ENCODE results near the gene RFC5. TPM values are rescaled to one million over a fixed set of nuclear protein-coding genes. Genes with fewer than 3 reads are reported as not detected.

RFC5 gene
- total RNA-seq, 2 donors from 2014 or later = 4.0 to 5.8 TPM

DNA sequence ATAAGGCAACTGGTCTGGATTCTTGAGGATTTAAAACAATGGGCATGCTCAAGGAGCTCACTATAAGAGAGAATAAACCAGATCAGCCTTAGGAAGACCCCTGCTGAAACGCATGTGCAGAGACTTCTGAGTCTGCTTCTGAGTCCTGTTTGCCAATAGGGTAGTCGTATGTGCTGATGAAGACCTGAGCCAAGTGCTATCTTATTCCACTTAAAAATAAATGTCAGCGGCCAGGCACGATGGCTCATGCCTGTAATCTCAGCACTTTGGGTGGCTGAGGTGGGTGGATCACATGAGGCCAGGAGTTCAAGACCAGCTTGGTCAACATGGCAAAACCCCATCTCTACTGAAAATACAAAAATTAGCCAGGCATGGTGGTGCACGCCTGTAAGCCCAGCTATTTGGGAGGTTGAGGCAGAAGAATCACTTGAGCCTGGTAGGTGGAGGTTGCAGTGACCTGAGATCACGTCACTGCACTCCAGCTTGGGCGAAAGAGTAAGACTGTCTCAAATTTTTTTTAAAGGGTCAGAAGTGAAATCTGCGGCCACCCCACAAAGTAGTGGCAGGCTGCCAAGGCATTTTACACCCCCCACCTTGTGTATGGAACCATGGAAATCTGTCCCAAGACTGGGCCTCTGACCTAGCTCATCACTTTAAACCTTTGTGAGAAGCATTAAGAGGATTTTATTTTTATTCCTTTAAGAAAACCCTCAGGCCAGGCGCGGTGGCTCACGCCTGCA, 20.3 kb downstream of the RFC5 start:
- TF ChIP-seq, protein P1, sequence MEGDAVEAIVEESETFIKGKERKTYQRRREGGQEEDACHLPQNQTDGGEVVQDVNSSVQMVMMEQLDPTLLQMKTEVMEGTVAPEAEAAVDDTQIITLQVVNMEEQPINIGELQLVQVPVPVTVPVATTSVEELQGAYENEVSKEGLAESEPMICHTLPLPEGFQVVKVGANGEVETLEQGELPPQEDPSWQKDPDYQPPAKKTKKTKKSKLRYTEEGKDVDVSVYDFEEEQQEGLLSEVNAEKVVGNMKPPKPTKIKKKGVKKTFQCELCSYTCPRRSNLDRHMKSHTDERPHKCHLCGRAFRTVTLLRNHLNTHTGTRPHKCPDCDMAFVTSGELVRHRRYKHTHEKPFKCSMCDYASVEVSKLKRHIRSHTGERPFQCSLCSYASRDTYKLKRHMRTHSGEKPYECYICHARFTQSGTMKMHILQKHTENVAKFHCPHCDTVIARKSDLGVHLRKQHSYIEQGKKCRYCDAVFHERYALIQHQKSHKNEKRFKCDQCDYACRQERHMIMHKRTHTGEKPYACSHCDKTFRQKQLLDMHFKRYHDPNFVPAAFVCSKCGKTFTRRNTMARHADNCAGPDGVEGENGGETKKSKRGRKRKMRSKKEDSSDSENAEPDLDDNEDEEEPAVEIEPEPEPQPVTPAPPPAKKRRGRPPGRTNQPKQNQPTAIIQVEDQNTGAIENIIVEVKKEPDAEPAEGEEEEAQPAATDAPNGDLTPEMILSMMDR (IDR thresholded peaks at IDR 0.05) = no peak
- H3K27ac ChIP-seq = no peak overlapping the region
- H3K36me3 ChIP-seq = peaks cover 92% of the 10 kb centered on the region
- no peaks in the 10 kb centered on the region for H3K4me1 ChIP-seq
- no peak for DNase-seq (ENCODE audit: low spot score)
- H3K27me3 ChIP-seq = no peaks in the 10 kb centered on the region
- H3K9me3 ChIP-seq = no peaks in the 10 kb centered on the region
- H3K4me3 ChIP-seq = no peak overlapping the region

DNA sequence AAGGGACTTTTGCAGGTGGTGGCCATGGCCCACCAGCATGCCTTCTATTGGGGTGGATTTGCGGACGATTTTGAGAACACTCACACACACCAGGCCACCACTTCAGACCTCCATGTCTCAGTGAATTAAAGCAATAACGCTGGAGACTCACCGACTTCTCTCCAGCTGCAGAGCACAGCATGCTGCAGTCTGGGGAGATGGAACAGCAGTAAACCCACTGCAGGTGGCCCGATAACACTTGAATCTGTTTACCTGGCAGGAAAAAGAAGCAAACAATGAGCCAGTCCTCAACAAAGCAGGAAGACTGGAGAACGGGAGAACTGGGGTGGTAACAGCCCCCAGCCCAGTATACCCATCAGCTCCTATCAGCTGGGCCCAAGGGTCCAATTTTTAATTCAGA, 21.6 kb downstream of the RFC5 start:
- Histone ChIP-seq H3K9me3 (no peaks in the 10 kb centered on the region), H3K27me3 (no peaks in the 10 kb centered on the region), H3K4me1 (no peaks in the 10 kb centered on the region), H3K36me3 (peaks cover 92% of the 10 kb centered on the region), H3K4me3 (no peak overlapping the region), H3K27ac (no peak overlapping the region)
- no peak for DNase-seq (ENCODE audit: low spot score)
- TF ChIP-seq, protein P1 (IDR thresholded peaks at IDR 0.05) = no peak

DNA sequence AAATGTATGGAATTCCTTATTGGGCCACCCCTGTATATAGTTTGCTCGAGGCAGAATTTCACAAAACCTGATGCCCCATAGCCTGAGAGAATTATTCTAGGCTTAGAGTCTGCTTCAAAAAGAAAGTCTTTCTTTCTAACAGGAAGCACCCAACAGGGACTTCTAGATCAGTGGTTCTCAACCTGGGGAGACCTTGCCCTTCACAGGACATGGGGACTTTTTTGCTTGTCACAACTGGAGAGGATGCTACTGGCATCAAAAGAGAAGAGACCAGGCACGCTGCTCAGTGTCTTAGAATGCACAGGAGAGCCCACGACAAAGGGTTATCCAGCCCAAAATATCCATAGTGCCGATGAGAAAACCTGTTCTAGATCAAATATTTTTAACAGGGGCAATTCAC, 25.6 kb downstream of the RFC5 start:
- H3K36me3 ChIP-seq = peaks cover 54% of the 10 kb centered on the region
- H3K4me3 ChIP-seq = no peak overlapping the region
- no peaks in the 10 kb centered on the region for H3K9me3 ChIP-seq
- TF ChIP-seq, protein P1 (IDR thresholded peaks at IDR 0.05) = no peak
- no peaks in the 10 kb centered on the region for H3K27me3 ChIP-seq
- no peak for DNase-seq (ENCODE audit: low spot score)
- H3K27ac ChIP-seq = no peak overlapping the region
- H3K4me1 ChIP-seq = no peaks in the 10 kb centered on the region

DNA sequence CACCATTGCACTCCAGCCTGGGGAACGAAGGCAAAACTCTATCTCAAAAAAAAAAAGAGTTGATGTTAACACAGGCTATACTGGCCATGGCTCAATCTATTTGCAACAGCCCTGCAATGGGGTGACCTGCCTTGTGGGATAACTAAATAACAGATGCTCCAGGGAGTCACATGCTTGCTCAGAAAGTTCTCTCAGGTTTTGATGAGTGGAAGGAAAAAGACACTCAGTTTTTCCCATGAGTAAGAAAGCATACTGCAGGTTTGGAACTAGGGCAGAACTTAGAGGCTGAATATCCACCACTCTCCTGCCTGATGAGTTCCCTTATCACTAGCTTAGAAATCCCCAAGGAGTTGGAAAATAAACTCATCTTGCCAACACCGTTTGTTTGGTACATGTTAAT, 27.6 kb downstream of the RFC5 start:
- DNase-seq (ENCODE audit: low spot score) = no peak
- H3K27ac ChIP-seq = no peak overlapping the region

DNA sequence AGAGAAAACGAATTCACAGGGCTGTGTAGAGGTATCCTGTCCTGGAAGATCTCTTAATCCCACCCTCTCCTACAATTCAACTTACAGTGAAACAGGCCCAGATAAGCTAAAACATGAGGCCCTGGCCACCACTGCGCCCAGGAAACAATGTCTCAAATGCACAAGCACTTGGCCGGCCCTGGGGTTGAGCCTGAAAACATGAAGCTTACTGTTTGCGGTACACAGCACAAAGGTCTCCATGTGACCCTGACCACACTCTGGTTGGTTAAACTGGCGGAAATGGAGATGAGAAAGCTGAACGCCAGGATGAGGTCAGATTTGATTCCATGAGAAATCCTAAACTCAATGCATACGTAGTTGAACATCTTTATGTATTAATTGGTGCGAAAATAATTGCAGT, 28.1 kb downstream of the RFC5 start:
- TF ChIP-seq, protein P1 (IDR thresholded peaks at IDR 0.05) = no peak
- no peak for DNase-seq (ENCODE audit: low spot score)
- H3K36me3 ChIP-seq = peaks cover 31% of the 10 kb centered on the region
- H3K27ac ChIP-seq = no peak overlapping the region
- no peaks in the 10 kb centered on the region for H3K9me3 ChIP-seq
- no peaks in the 10 kb centered on the region for H3K27me3 ChIP-seq
- no peak overlapping the region for H3K4me3 ChIP-seq
- no peaks in the 10 kb centered on the region for H3K4me1 ChIP-seq

More for the DNA sequence above, 27.6 kb downstream of the RFC5 start:
- H3K4me1 ChIP-seq = no peaks in the 10 kb centered on the region
- TF ChIP-seq, protein P1 (IDR thresholded peaks at IDR 0.05) = no peak
- H3K27me3 ChIP-seq = no peaks in the 10 kb centered on the region
- H3K4me3 ChIP-seq = no peak overlapping the region
- no peaks in the 10 kb centered on the region for H3K9me3 ChIP-seq
- peaks cover 35% of the 10 kb centered on the region for H3K36me3 ChIP-seq

DNA sequence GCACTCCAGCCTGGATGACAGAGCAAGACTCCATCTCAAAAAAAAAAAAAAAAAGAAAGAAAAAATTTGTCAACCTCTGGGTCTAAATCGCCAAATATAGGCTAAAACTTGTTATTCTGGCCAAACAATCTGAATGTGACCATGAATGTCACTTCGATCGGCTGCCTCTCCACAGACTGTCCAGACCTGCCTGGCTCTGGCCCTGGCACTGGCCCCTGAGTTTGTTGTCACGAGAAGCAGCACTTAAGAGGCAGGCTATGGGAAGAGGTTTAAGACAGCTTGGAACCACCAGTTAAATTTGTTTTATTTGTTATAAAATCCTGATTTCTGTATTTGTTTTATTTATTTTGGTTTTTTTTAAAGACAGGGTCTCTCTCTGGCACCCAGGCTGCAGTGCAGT, 29.9 kb downstream of the RFC5 start:
- Histone ChIP-seq H3K4me1 (peaks cover 0 to 2% of the 10 kb centered on the region in 2 donors), H3K27ac (no peak overlapping the region), H3K27me3 (no peaks in the 10 kb centered on the region), H3K36me3 (peaks cover 22% of the 10 kb centered on the region), H3K4me3 (no peak overlapping the region), H3K9me3 (no peaks in the 10 kb centered on the region)
- TF ChIP-seq, protein P1 (IDR thresholded peaks at IDR 0.05) = no peak
- no peak for DNase-seq (ENCODE audit: low spot score)
